ENCODE data around the gene HPSE2. TPM values are rescaled to one million over a fixed set of nuclear protein-coding genes. Genes with fewer than 3 reads are reported as not detected.

HPSE2 gene
- total RNA-seq, 1 experiment from 2014 or later = not detected

GRCh38 chr10:98673171-98673782 lies 562.4 kb downstream of the HPSE2 start:
- in situ Hi-C loops (cut with HindIII; ENCODE audit: low pct_unique_long_range_greater_than_20kb, low sequenced_read_pairs) = no loop called here

DNA sequence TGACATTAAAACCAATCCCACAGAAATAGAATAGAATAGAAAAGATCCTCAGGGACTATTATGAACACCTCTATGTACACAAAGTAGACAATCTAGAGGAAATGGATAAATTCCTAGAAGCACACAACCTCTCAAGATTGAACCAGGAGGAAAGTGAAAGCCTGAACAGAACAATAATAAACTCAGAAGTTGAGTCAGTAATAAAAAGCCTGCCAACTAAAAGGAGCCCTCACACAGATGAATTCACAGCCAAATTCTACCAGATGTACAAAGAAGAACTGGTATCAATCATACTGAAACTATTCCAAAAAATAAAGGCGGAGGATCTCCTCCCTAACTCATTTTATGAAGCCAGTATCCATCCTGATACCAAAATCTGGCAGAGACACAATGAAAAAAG lies 568.6 kb downstream of the HPSE2 start:
- intact Hi-C loops (cut with micrococcal nuclease; ENCODE audit: unreplicated experiment) = no loop called here
- H3K4me3 ChIP-seq (ENCODE audit: low read depth in 2 of 2, low read length in 2 of 2) = no peak overlapping the region
- no peaks in the 10 kb centered on the region for H3K36me3 ChIP-seq (ENCODE audit: control insufficient read depth, insufficient read depth, low read length)
- BruUV-seq (replicated peaks) = no TSS peak
- CTCF ChIA-PET = interaction anchor here (0.6 to 0.8 kb wide), 2 partner anchors 200 to 1655 kb away, joined by 3 to 4 read pairs; no protein-coding TSS in a partner anchor
- no peaks in the 10 kb centered on the region for H3K27me3 ChIP-seq (ENCODE audit: control insufficient read depth, insufficient read depth, low read length)
- ATAC-seq = no peak
- no peak for TF ChIP-seq REST (IDR thresholded peaks at IDR 0.05; ENCODE audit: insufficient read depth in 1 of 2, low read depth in 2 of 2, low read length in 1 of 2)
- TF ChIP-seq, protein P1, sequence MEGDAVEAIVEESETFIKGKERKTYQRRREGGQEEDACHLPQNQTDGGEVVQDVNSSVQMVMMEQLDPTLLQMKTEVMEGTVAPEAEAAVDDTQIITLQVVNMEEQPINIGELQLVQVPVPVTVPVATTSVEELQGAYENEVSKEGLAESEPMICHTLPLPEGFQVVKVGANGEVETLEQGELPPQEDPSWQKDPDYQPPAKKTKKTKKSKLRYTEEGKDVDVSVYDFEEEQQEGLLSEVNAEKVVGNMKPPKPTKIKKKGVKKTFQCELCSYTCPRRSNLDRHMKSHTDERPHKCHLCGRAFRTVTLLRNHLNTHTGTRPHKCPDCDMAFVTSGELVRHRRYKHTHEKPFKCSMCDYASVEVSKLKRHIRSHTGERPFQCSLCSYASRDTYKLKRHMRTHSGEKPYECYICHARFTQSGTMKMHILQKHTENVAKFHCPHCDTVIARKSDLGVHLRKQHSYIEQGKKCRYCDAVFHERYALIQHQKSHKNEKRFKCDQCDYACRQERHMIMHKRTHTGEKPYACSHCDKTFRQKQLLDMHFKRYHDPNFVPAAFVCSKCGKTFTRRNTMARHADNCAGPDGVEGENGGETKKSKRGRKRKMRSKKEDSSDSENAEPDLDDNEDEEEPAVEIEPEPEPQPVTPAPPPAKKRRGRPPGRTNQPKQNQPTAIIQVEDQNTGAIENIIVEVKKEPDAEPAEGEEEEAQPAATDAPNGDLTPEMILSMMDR (IDR thresholded peaks at IDR 0.05) = no peak
- no peak for TF ChIP-seq SIN3A (IDR thresholded peaks at IDR 0.05; ENCODE audit: borderline replicate concordance, insufficient read depth, low read depth, low read length)
- TF ChIP-seq POLR2AphosphoS5 (IDR thresholded peaks at IDR 0.05; ENCODE audit: low read depth, low read length) = no peak
- no peak for TF ChIP-seq TCF7L2 (IDR thresholded peaks at IDR 0.05; ENCODE audit: low read depth, low read length)
- in situ Hi-C loops (cut with HindIII; ENCODE audit: low pct_unique_long_range_greater_than_20kb, low sequenced_read_pairs) = no loop called here
- no peak for DNase-seq (ENCODE audit: low read depth, low spot score)
- H3K4me1 ChIP-seq (ENCODE audit: control insufficient read depth, insufficient read depth, low read length) = no peaks in the 10 kb centered on the region
- H3K9me3 ChIP-seq (ENCODE audit: control insufficient read depth, insufficient read depth, low read depth, low read length) = no peaks in the 10 kb centered on the region
- POLR2A ChIA-PET = no interaction called here
- H3K27ac ChIP-seq (ENCODE audit: low read length) = no peak overlapping the region

More at GRCh38 chr10:98673171-98673782, 562.4 kb downstream of the HPSE2 start:
- no peak for DNase-seq (ENCODE audit: low read depth, low spot score)
- H3K4me1 ChIP-seq (ENCODE audit: control insufficient read depth, insufficient read depth, low read length) = no peaks in the 10 kb centered on the region
- no peak overlapping the region for H3K27ac ChIP-seq (ENCODE audit: low read length)
- H3K27me3 ChIP-seq (ENCODE audit: control insufficient read depth, insufficient read depth, low read length) = no peaks in the 10 kb centered on the region
- no peaks in the 10 kb centered on the region for H3K36me3 ChIP-seq (ENCODE audit: control insufficient read depth, insufficient read depth, low read length)
- TF ChIP-seq TCF7L2 (IDR thresholded peaks at IDR 0.05; ENCODE audit: low read depth, low read length) = no peak
- TF ChIP-seq, protein P1 (IDR thresholded peaks at IDR 0.05) = no peak
- no peak for TF ChIP-seq POLR2AphosphoS5 (IDR thresholded peaks at IDR 0.05; ENCODE audit: low read depth, low read length)
- TF ChIP-seq REST (IDR thresholded peaks at IDR 0.05; ENCODE audit: insufficient read depth in 1 of 2, low read depth in 2 of 2, low read length in 1 of 2) = no peak
- TF ChIP-seq SIN3A (IDR thresholded peaks at IDR 0.05; ENCODE audit: borderline replicate concordance, insufficient read depth, low read depth, low read length) = no peak
- no peak for ATAC-seq
- intact Hi-C loops (cut with micrococcal nuclease; ENCODE audit: unreplicated experiment) = no loop called here
- H3K9me3 ChIP-seq (ENCODE audit: control insufficient read depth, insufficient read depth, low read depth, low read length) = no peaks in the 10 kb centered on the region
- BruUV-seq (replicated peaks) = no TSS peak
- ChIA-PET CTCF (no interaction called here), POLR2A (no interaction called here)
- no peak overlapping the region for H3K4me3 ChIP-seq (ENCODE audit: low read depth in 2 of 2, low read length in 2 of 2)
